NCI-H2029 (cell line): ENCODE measurements around the gene SLC35A1.

Source experiments
- DNase-seq: peaks from one replicate; lab custom pipeline; 2025; lab: John Stamatoyannopoulos, UW

SLC35A1 gene

DNA sequence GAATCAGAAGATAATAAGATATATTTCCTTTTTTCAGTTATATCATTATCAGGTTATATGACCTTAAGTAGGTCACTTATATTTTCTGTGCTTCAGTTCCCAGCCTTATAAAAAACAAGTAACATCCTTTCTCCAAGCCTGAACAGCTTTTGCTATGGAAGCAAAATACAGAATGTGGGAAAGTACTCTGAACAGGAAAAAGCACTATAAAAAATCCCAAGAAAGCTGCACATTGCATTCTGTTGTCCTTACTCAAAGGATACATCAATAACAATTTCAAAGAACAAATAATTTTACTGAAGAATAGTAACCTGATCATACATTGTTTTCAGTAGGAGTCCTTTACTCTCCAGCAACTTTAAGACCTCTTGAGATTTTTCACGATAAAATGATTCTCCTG, 56.4 kb downstream of the SLC35A1 start:
- no peak for DNase-seq

DNA sequence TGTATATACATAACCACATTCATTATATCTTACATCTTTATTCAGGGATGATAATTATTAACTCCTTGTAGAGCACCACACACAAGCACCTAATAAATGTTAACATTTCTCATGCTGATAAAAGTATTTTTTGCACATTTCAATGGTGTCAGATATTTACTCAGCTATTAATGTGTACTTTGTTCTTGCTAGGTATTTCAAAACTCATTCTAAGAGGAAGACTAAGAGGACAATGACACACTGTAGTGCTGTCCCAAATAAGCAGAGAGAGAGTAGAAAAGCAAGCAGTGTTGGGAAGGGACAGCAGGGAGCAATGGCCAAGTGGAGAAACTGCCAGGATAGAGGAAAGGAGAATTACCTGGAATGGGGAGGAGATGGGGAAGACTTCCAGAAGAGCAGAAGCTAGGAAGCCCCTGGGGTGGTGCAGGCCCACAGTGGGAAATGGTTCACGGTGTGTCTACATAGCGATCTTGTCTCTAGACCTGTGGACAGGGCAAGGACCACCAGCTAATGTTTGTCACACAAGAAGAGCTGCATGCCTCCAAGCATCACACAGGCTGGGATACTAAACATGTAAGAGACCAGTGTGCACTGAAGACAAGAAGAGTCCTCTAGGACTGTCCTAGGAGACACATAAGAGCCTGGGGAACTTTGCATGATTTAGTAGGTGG, 61.7 kb downstream of the SLC35A1 start:
- no peak for DNase-seq

- DNase-seq = no peak
Observed at GRCh38 chr6:87538510-87539260, 65.9 kb downstream of the SLC35A1 start.

DNA sequence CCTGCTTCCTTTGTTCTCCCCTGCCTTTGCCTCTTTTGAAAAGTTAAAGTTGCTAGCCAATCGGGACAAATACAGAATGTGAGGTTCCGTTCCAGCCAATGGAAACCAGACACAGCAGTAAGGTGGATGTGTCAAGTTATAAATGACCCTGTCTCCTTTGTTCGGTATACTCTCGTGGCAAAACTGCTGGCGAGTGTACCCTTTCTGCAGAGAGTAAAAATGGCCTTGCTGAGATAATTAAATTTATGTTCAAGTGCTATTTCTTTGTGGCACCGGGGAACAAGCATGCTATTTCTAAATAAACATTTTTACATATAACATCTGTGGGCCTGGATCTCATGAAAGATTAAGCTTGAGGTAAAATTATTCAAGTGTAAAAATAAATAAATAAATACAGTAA, 66.8 kb downstream of the SLC35A1 start:
- DNase-seq = no peak

- no peak for DNase-seq
Observed at GRCh38 chr6:87540539-87540938, 67.8 kb downstream of the SLC35A1 start.

DNA sequence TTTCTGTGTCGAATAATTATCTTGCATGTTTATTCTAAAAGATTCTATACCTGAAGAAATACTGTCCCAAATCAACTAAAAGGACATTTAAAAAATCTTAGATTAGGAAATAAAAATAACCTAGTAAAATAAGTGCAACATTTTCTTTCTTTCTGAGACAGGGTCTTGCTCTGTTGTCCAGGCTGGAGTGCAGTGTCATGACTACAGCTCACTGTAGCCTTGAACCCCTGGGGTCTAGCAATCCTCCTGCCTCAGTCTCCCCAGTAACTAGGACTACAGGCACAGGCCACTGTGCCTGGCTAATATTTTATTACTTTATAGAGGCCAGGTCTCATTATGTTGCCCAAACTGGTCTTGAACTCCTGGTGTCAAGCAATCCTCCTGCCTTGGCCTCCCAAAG, 68.3 kb downstream of the SLC35A1 start:
- no peak for DNase-seq

- DNase-seq = no peak
Observed at GRCh38 chr6:87541744-87542143, 69.0 kb downstream of the SLC35A1 start.

DNA sequence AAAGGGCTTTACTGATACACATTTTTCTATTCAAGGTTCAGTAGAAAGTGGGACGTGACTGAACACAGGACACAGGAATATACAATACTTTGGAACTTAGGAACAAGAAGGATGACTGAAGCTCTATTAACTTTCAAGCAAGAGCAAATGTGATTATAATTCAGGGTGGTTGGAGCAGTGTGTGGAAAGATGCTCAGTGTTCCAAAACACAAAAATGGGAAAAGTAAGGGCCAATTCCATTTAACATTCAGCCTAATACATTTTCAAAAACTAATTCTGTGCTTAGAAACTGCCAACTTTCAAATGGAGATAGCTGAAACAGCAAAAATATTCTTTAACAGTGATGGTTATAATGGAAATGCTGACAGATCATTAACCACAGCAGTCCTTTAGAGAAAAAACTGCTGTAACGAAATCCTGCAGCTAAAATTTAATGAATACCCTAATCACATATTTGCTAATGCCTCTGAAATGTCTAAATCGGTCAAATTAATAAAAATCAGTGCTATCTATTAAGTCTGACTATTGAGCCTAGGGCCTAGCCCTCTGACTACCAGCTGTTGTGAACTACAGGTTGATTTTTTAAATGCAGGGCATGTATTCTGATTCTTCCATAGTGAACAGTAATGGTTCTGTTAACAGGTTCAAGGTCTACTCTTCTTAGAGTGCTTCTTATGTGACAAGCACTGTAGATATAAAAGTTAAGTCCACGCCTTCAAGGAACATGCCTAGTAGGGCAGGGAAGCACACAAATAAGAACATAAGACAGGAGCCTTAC, 71.1 kb downstream of the SLC35A1 start:
- DNase-seq = no peak

- no peak for DNase-seq
Observed at GRCh38 chr6:87544474-87544735, 71.6 kb downstream of the SLC35A1 start.

DNA sequence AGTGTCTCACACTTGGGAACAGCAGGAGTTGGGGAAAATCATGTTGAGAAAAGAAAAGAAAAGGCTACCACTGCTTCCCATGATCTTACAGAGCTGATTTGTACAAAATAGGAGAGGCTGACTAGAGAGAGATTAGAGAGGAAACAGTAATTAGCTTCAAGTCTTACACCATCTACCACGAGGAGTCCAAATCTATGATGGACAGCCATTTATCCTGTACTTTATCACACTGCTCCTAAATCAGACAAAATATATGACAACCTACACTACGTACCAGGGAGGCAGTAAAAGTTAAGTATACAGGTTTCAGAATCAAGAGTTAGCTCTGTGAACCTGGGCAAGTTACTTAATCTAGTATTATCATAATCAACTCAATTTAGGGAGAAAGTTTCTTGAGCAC, 79.0 kb downstream of the SLC35A1 start:
- DNase-seq = no peak

GRCh38 chr6:87553159-87553765, 80.5 kb downstream of the SLC35A1 start:
- no peak for DNase-seq

GRCh38 chr6:87555506-87555905, 82.7 kb downstream of the SLC35A1 start:
- DNase-seq = no peak

- no peak for DNase-seq
Observed at GRCh38 chr6:87558446-87558845, 85.7 kb downstream of the SLC35A1 start.

- no peak for DNase-seq
Observed at GRCh38 chr6:87561017-87561416, 88.2 kb downstream of the SLC35A1 start.
